Stomach (tissue), 4 donors: Measurements from ENCODE around the gene FBXL2.

Experiments
- CTCF ChIP-seq, 7 experiments: fragments of 450-650 bp in 4 of 7; fragments of 200-600 bp in 3 of 7; sonication (generic) in 3 of 7; IDR thresholded peaks; one replicate each; pipeline ENCODE4 v1.5.1; 2016 to 2019; ENCODE audit warnings: antibody characterized with exemption in 7 of 7, control low read depth in 2 of 7, mild to moderate bottlenecking in 1 of 7
- POLR2A ChIP-seq, 4 donors: fragments of 450-650 bp; IDR thresholded peaks; one replicate each; pipeline ENCODE4 v1.6.1; 2016; ENCODE audit warnings: antibody characterized with exemption in 4 of 4, control low read depth in 2 of 4, mild to moderate bottlenecking in 1 of 4, moderate library complexity in 1 of 4

- no peak for TF ChIP-seq POLR2A (IDR thresholded peaks at IDR 0.05)
- TF ChIP-seq CTCF (IDR thresholded peaks at IDR 0.05), result no peak
These were observed 100.7 kb downstream of the FBXL2 start for GRCh38 chr3:33377931-33378330.
